Esophagus muscularis mucosa (tissue), 4 donors: Measurements from ENCODE around the gene GXYLT1. TPM values are rescaled to one million over a fixed set of nuclear protein-coding genes. Genes with fewer than 3 reads are reported as not detected.

Experiments used
- DNase-seq: peaks from one replicate; pipeline ENCODE4 v3.0.0-alpha.2; 2017; ENCODE audit errors: extremely low spot score
- H3K27ac ChIP-seq, 4 donors: fragments of 200-600 bp; sonication (generic); replicated peaks in 1 of 4; 1 replicate in 3 of 4; 2 replicates in 1 of 4; pipeline ENCODE4 v1.5.1; 2016 to 2019; ENCODE audit warnings: mild to moderate bottlenecking in 1 of 4
- H3K27me3 ChIP-seq, 4 donors: fragments of 200-600 bp; sonication (generic); one replicate each; pipeline versions ENCODE4 v1.5.1 to v1.6.0; 2016 to 2019
- H3K36me3 ChIP-seq, 4 donors: fragments of 200-600 bp; sonication (generic); one replicate each; pipeline ENCODE4 v1.5.1; 2016 to 2019
- H3K4me1 ChIP-seq, 4 donors: fragments of 200-600 bp; sonication (generic); one replicate each; pipeline ENCODE4 v1.5.1; 2016 to 2019
- H3K4me3 ChIP-seq, 4 donors: fragments of 200-600 bp; sonication (generic); 1 replicate in 2 of 4; 2 replicates in 2 of 4; pipeline ENCODE4 v1.5.1; 2016 to 2019; ENCODE audit warnings: mild to moderate bottlenecking in 4 of 4, moderate library complexity in 1 of 4
- H3K9me3 ChIP-seq, 4 donors: fragments of 200-600 bp; sonication (generic); 1 replicate in 3 of 4; 2 replicates in 1 of 4; pipeline ENCODE4 v1.5.1; 2016 to 2019
- CTCF ChIP-seq, 3 experiments: fragments of 200-600 bp in 2 of 3; fragments of 450-650 bp in 1 of 3; sonication (generic) in 2 of 3; IDR thresholded peaks; one replicate each; pipeline ENCODE4 v1.5.1; 2017 to 2019; ENCODE audit warnings: antibody characterized with exemption in 3 of 3, mild to moderate bottlenecking in 2 of 3, moderate library complexity in 1 of 3
- EP300 ChIP-seq: sonication (generic); formaldehyde crosslinking; IDR thresholded peaks from one replicate; pipeline ENCODE4 v1.6.1; 2017; ENCODE audit warnings: antibody characterized with exemption
- POLR2A ChIP-seq: fragments of 450-650 bp; IDR thresholded peaks from one replicate; pipeline ENCODE4 v1.6.1; 2017; ENCODE audit warnings: antibody characterized with exemption, moderate library complexity, mild to moderate bottlenecking, low read depth
- POLR2AphosphoS5 ChIP-seq, 2 donors: sonication (generic); formaldehyde crosslinking; IDR thresholded peaks; one replicate each; pipeline ENCODE4 v1.6.1; 2017; ENCODE audit warnings: antibody characterized with exemption in 2 of 2
- WGBS: methylation state at CpG from one replicate; pipeline ENCODE4 v1.1.5; 2018; 5-methylcytosine and 5-hydroxymethylcytosine counted together
- intact Hi-C: fragments of 100-400 bp; cut with DNase I; formaldehyde crosslinking; loops from one replicate; pipeline ENCODE4 v1.15.1; 2023
- total RNA-seq, 4 donors: library from RNA; depleted of rRNA; stranded (reverse); fragments of >200 nt; gene quantifications; one replicate each; pipeline versions ENCODE4 v1.1.0 to v1.2.1, GENCODE V29; 2016

Gene GXYLT1
- total RNA-seq, 4 donors from 2014 or later = 9.7 to 13.7 (median 12.1) TPM

GRCh38 chr12:42091769-42092168, 52.9 kb downstream of the GXYLT1 start:
- no peak for DNase-seq
- H3K36me3 ChIP-seq = peaks cover 0 to 18% (median 7%) of the 10 kb centered on the region in 4 donors
- H3K4me3 ChIP-seq = no peak overlapping the region
- no peaks in the 10 kb centered on the region for H3K27me3 ChIP-seq
- intact Hi-C loops = no loop called here
- no peak overlapping the region for H3K27ac ChIP-seq
- peaks cover 0 to 18% (median 14%) of the 10 kb centered on the region in 4 donors for H3K4me1 ChIP-seq
- WGBS = 84% methylated on average over 2 of the region's 2 CpGs
- TF ChIP-seq CTCF (IDR thresholded peaks at IDR 0.05) (no peak), POLR2A (no peak), POLR2AphosphoS5 (IDR thresholded peaks at IDR 0.05) (no peak), EP300 (no peak)
- H3K9me3 ChIP-seq = no peaks in the 10 kb centered on the region

- intact Hi-C loops = no loop called here
- Histone ChIP-seq H3K27me3 (no peaks in the 10 kb centered on the region), H3K4me3 (no peak overlapping the region), H3K27ac (no peak overlapping the region), H3K9me3 (no peaks in the 10 kb centered on the region), H3K36me3 (peaks cover 0 to 11% (median 5%) of the 10 kb centered on the region in 4 donors), H3K4me1 (peaks cover 0 to 18% (median 14%) of the 10 kb centered on the region in 4 donors)
- TF ChIP-seq POLR2A = no peak
- TF ChIP-seq POLR2AphosphoS5 (IDR thresholded peaks at IDR 0.05) = no peak
- TF ChIP-seq EP300 = no peak
- no peak for TF ChIP-seq CTCF (IDR thresholded peaks at IDR 0.05)
- no peak for DNase-seq
These were observed 53.8 kb downstream of the GXYLT1 start for GRCh38 chr12:42090899-42091298.

GRCh38 chr12:42086031-42086430, 58.6 kb downstream of the GXYLT1 start:
- no peak overlapping the region for H3K27ac ChIP-seq
- no peaks in the 10 kb centered on the region for H3K27me3 ChIP-seq
- peaks cover 0 to 16% (median 12%) of the 10 kb centered on the region in 4 donors for H3K4me1 ChIP-seq
- 44% methylated on average over 2 of the region's 2 CpGs for WGBS
- no peak for DNase-seq
- H3K9me3 ChIP-seq = no peaks in the 10 kb centered on the region
- H3K36me3 ChIP-seq = peaks cover 0 to 29% (median 5%) of the 10 kb centered on the region in 4 donors
- intact Hi-C loops = no loop called here
- H3K4me3 ChIP-seq = no peak overlapping the region
- TF ChIP-seq CTCF (IDR thresholded peaks at IDR 0.05) (no peak), POLR2AphosphoS5 (IDR thresholded peaks at IDR 0.05) (no peak), EP300 (no peak), POLR2A (no peak)

- no peak overlapping the region for H3K27ac ChIP-seq
- no peaks in the 10 kb centered on the region for H3K9me3 ChIP-seq
- TF ChIP-seq POLR2AphosphoS5 (IDR thresholded peaks at IDR 0.05) (no peak), POLR2A (no peak), CTCF (IDR thresholded peaks at IDR 0.05) (no peak), EP300 (no peak)
- H3K4me1 ChIP-seq = peaks cover 0 to 12% (median 8%) of the 10 kb centered on the region in 4 donors
- DNase-seq = no peak
- H3K36me3 ChIP-seq = peaks cover 0 to 33% (median 5%) of the 10 kb centered on the region in 4 donors
- WGBS = 68% methylated on average over 3 of the region's 3 CpGs
- intact Hi-C loops = no loop called here
- H3K4me3 ChIP-seq = no peak overlapping the region
- H3K27me3 ChIP-seq = no peaks in the 10 kb centered on the region
These were observed 59.1 kb downstream of the GXYLT1 start for GRCh38 chr12:42085594-42085993.

- H3K4me1 ChIP-seq = peaks cover 0 to 1% (median 0%) of the 10 kb centered on the region in 4 donors
- H3K27ac ChIP-seq = no peak overlapping the region
- intact Hi-C loops = no loop called here
- H3K27me3 ChIP-seq = no peaks in the 10 kb centered on the region
- no peaks in the 10 kb centered on the region for H3K9me3 ChIP-seq
- TF ChIP-seq POLR2A (no peak), POLR2AphosphoS5 (IDR thresholded peaks at IDR 0.05) (no peak), CTCF (IDR thresholded peaks at IDR 0.05) (no peak), EP300 (no peak)
- H3K4me3 ChIP-seq = no peak overlapping the region
- no peak for DNase-seq
- peaks cover 0 to 33% (median 5%) of the 10 kb centered on the region in 4 donors for H3K36me3 ChIP-seq
These were observed 60.2 kb downstream of the GXYLT1 start for GRCh38 chr12:42084522-42084921.
